GM04503 (cell line): ENCODE results near the gene KLHL8.

Experiments used
- DNase-seq: peaks from one replicate; pipeline ENCODE4 v3.0.0-alpha.2; 2012; ENCODE audit warnings: low read depth

KLHL8 gene

GRCh38 chr4:87121341-87122065, 98.9 kb downstream of the KLHL8 start:
- no peak for DNase-seq

- no peak for DNase-seq
Observed at GRCh38 chr4:87120411-87121162, 99.8 kb downstream of the KLHL8 start.

- no peak for DNase-seq
Observed at GRCh38 chr4:87120010-87120409, 100.4 kb downstream of the KLHL8 start.

DNA sequence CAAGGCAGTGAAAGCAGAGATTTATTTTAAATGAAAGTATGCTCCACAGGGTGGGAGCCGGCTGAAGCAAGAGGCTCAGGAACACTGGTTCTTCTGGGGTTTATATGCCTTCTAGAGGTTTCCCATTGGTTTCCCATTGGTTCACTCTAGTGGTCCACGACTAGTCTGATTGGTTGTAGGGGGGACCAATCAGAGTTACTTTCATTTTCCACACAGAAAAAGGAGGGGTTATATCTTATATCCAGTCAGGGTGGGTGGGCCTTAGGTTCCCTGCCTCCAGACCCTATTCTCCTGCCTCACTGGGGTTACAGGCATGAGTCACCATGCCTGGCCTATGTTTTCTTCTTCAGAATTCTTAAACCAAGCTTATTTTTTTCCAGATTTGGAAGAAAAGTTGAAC, 101.6 kb downstream of the KLHL8 start:
- no peak for DNase-seq

DNA sequence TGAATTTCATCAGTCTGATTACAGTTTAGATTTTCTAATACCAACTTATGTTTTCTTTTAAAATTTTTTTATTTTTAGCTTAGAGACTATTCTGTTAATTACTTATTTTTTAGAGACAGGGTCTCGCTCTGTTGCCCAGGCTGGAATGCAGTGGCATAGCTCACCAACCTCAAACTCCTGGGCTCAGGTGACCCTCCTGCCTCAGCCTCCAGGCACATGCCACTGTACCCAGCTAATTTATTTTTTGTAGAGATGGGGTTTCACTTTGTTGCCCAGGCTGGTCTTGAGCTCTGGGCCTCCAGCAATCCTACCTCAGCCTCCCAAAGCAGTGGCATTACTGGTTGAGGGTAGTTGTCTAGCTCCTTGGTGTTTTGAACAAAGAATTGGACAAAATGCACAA, 102.0 kb downstream of the KLHL8 start:
- DNase-seq, result no peak

GRCh38 chr4:87117732-87118075, 102.7 kb downstream of the KLHL8 start:
- no peak for DNase-seq

DNA sequence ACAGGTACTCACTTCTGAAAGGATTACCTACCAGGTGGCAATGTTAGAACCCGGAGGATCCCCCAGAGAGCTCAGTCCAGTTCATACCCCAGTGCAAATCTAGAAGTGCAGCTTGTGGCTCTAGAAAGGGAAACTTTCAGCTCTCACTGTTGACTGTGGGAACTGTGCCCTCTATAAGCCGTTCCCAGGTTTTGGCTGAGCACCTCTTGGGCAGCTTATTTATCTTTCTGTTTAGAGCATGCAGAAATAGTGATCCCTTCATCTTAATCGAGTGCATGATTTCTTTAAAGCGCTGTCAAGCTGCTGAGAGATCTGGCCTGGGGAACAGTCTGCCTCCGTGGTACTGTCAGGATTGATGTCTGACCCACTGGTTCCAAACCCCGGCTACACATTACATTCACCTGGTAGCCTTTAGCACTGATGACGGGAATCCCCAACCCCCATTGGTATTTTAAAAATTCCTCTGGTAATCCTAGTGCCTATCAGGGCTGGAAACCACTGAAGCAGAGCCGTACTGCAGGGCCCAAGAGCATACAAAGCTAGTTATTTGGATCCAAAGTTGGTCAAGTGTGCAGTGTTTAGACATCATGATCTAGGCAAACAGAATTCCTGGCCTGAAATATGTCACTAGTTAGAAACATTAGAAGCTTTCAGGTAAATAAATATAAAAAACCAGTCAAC, 103.2 kb downstream of the KLHL8 start:
- no peak for DNase-seq

GRCh38 chr4:87116231-87116630, 104.2 kb downstream of the KLHL8 start:
- no peak for DNase-seq

- DNase-seq, result no peak
Observed at GRCh38 chr4:87114245-87115062, 106.0 kb downstream of the KLHL8 start.

GRCh38 chr4:87112063-87112462, 108.4 kb downstream of the KLHL8 start:
- no peak for DNase-seq
